GM19238 (cell line): Measurements from ENCODE around the gene KMT2C.

ENCODE experiments used
- DNase-seq: peaks from one replicate; pipeline ENCODE4 v3.0.0; 2011; ENCODE audit warnings: low spot score; ENCODE audit not compliant: insufficient read length

Gene KMT2C

DNA sequence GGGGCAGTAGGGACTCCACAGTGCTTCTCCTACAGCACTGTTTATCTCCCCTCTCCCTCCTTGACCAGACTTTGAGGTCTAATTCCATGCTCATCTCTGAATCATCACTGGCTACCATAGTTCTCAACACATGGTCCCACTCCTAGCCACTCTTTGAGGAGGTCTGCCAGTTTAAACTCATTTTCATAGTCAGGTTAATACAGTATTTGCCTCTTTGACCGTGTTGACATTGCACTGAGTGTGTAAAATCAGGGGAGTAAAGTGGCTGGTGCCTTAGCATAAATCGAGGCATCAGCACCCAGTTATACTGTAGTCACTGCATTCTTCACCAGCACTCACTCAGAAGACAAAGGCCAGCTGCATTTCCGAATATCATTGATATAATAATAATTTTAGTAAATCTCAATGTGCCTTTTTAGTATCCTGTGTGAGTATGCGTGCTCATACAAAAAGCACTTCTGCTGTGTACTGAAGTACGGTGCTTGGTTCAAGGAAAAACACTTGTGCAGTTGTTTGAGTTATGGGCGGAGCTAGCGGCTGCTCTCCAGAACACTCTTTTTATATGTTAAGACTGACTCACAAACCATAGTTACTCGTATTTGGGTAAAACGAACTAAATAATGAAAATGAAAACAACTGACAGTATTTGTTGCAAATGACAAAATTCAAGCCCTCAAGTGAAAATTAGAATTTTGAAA, 320.6 kb downstream of the KMT2C start:
- DNase-seq = no peak

DNA sequence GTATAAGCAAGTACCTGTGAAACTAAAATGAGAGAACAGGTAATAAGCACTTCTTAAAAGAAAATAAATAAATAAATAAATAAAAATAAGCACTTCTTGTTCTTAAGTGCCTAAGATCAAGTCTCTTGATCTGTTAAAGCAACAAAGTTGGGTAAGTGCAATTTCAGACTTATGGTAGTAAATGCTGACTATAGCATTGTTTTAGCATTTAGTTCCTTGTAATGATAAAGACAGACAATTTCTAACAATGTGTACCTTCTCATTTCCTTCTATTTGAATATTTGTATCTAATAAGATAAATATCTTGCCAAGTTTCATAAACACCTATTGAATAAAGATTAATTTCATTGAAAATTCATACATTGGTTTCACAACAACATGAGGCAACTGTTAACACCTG, 323.0 kb downstream of the KMT2C start:
- DNase-seq = no peak

DNA sequence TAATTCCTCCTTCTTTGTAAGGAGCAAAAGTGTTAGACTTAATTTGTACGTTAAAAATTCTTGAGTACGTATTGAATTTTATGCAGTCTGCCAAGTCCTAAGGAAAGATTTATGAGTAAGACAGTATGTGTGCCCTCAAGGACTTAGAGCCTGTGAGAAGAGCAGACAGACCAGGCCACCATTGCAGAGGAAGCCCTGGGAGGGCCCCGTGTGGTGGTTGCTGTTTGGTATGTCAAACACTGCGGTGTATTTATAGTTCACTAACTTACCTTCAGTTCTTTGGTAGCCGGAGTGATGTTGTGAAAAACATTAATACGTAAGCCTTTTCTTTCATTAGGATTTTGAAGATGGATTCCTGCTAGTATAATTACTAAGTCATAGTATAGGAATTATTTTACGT, 327.4 kb downstream of the KMT2C start:
- no peak for DNase-seq

DNA sequence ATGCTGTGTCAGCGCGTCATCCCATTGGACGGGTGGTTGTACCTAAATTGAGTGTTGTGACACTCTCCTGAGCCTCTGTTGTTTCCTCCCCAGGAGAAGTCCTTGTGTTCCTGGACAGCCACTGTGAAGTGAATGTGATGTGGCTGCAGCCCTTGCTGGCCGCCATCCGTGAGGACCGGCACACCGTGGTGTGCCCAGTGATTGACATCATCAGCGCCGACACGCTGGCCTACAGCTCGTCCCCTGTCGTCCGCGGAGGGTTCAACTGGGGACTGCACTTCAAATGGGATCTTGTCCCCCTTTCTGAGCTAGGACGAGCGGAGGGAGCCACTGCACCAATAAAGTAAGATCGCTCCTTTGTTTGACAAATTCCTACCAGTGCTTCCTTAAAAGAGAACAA, 327.9 kb downstream of the KMT2C start:
- no peak for DNase-seq

DNA sequence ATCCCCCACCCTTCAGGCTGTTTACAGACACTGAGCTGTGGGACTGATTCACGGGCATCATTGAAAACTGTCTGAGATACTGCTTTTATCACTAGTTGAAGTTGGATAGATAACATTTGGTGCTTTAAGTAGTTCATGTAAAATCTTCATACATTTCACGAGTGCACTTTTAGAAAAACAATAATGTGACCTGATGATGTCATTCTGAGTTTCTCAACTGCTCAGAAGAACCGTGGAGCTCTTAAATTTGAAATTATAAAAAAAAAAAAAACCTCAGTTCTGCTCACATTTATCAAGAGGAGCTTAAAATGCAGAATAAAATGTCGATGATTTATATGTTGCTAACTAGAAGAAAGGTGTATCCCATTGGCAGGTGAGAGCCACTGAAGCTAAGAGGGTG, 328.8 kb downstream of the KMT2C start:
- no peak for DNase-seq

DNA sequence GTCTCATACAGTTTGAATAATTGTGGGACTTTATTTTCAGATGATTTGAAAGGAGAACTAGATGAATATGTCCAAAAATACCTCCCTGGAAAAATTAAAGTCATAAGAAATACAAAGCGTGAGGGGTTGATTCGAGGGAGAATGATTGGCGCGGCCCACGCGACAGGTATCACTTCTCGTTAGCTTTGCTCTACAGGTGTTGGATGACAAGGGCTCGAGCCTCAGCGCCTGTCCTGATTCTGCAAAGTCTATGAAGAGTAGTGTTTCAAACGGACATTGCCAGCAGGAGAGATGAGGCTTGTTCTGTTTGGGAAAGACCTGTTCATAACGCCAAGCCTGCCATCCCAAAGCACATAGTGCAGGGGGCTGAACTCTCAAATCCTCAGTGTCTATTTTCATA, 330.6 kb downstream of the KMT2C start:
- no peak for DNase-seq

DNA sequence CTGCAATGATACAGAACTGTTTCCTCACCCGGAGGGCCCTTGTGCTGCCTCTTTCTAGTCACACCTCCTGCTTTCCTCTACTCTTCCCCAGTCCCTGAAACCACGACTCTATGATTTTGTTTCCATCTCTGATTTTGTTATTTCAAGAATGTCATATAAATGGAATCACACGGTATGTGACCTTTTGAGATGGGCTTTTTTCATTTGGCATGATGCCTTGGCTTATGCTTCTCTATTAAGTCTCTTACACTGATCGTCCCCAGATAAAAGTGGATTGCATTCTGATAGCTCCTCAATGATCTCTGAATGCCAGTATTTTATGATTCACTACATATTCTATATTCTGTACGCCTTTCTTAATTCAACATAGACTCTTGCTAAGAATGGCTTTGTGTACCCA, 332.1 kb downstream of the KMT2C start:
- DNase-seq = no peak

DNA sequence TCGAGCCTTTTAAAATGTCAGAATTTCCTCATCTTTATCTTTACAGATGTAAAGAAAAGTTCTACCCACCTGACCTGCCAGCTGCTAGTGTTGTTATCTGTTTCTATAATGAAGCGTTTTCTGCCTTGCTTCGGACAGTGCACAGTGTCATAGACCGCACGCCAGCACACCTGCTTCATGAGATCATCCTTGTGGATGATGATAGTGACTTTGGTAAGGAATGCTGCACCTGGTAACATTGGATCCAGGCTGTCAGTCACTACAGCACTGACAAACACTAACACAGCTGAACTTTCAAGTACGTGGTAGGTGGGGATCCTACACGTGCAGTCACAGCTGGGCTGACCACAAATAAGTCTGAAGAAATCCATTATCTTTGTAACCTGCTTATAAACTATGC, 332.7 kb downstream of the KMT2C start:
- no peak for DNase-seq

DNA sequence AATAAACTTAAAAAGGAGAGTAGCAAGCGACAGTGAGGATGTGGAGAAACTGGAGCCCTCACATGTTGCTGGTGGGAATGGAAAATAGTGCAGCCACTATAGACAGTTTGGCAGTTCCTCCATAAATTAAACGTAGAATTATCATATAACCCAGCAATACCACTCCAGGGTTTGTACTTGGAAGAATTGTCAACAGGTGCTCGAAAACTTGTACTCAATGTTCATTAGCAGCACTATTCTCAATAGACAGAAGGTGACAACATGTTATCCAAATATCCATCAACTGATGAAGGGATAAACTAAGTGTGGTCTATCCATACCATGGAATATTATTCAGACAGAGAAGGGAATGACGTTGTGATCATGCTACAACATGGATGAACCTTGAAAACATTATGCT, 338.5 kb downstream of the KMT2C start:
- DNase-seq = no peak

DNA sequence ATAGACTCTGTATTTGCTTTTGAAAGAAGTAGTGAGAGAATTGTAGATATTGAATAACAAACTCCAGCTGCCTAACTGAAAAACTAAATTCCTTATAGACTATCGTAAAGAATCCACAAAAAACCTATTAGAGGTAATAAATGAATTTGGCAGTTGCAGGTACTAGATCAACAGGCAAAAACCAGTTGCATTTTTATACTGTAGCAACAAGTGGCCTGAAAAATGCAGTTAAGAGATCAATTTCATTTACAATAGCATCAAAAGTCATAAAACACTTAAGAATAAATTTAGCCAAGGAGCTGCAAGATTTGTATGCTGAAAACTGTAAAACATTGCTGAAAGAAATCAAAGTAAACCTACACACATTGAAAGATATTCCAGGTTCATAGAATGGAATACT, 340.0 kb downstream of the KMT2C start:
- DNase-seq = no peak

DNA sequence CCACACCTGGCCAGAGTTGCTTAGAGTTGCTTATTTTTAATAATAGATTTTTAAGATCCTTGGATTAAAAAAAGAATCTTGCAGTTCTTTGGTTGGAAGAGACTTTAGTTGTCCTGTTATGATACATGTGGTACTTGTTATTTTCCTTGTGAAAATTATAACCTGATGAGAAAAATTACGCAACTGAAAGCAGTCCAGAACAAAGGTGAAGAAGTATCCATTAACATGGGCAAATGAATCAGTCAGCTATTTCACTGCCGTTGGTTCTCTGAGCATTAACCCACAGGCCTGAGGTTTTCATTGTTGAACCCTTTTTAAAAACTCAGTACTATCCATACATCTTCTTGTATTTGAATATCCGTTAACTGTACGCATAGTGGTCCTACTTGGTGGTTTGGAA, 342.1 kb downstream of the KMT2C start:
- no peak for DNase-seq

DNA sequence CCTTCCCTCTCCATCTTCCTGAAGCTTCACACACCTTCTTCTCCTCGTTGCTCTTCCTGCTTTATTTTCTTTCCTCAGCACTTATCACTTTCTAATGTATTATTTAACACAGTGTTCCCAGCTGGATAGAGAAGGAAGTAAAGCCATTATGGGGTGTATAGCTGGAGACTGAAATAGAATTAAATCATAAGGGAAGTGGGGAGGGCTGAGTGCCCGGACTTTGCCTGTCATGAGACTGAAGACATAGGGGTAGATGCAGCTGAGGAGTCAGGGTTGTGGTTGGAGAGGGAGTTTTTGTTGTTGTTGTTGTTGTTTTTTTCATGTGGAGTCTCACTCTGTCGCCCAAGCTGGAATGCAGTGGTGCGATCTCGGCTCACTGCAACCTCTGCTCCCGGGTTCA, 345.1 kb downstream of the KMT2C start:
- DNase-seq = no peak

DNA sequence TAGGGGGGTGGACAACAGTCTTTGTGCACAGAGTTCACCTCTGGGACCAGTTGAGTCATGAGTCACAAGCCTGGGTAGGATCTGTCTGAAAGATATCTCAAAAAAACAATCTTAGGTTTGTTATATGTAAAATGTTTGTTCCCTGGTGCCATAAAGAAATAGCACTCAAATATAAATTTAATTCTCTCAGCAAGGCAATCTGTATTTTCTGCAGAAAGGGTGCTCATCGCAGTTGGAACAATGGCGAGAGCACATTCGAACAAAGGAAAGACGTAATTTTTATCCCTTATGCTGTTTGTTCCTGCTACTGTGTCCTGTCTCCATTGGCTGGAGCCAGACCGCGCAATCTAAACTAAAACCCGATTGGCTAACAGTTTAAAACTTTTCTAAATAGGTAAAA, 346.6 kb downstream of the KMT2C start:
- DNase-seq = no peak

DNA sequence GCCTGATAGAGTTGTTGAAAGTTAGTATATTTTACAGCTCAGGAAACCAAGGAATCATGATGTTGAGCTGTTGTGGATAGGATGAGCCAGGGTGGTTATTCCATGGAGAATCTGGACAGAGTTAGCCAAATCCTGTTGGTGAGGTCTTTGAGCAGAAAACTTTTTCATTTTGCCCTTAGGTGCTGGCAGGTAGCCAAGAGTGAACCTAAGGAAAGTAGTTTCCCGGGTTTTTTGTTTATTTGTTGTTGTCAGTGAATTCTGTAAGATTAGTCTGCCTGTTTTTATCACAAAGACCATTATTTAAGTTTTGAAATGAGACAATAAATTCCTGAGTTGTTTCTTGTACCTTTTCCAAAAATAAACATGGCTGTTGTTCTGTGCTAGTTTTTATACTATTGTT, 349.3 kb downstream of the KMT2C start:
- no peak for DNase-seq

DNA sequence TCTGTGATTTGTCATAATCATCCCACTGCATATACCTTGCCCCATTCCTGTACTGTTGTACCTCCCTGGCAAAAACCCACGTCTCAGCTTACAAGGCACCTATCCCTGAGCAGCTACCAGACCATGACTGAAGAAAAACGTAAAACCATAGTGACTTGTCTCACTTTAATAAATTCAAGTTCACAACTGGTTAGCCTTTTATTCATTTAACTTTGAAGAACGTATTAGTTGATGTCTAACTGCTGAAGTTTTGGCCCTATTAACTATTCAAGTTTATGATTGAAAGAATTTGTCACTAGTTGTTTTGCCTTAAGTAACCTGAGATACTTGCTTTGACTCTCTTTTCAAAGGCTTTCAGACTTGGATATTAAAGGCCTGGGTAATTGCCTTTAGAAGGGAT, 350.7 kb downstream of the KMT2C start:
- DNase-seq = no peak
